ENCODE results near the gene KCTD5.

GRCh38 chr16:2692948-2693651 is 10.8 kb downstream of the KCTD5 start:
- TF ChIP-seq CTCF (conservative IDR thresholded peaks at IDR 0.05 in 1 of 2, IDR thresholded peaks at IDR 0.05 in 1 of 2; ENCODE audit: extremely low read depth in 1 of 2, insufficient read depth in 1 of 2, low read depth in 1 of 2, low read length in 2 of 2): no peak
- no peak for TF ChIP-seq EZH2 (IDR thresholded peaks at IDR 0.05; ENCODE audit: borderline replicate concordance, low read length)
